ENCODE results near the gene VKORC1.

DNA sequence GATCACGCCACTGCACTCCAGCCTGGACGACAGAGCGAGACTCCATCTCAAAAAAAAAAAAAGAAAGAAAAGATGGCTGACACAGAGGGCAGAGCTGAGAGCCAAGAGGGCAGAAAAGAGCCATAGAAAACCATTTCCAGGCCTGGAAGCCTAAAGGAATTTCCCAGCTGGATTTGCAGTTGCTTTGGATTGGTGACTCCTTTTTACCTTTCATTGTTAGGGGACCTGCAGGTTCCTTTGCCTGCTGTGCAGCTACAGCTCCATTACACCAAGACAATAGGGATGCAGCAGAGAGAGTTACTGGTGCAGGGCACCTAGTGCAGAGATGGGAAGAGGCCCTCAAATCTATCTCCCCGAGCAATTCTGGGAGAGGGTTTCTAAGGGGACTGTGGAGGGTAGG, 39.0 kb downstream of the VKORC1 start:
- TF ChIP-seq CTCF (IDR thresholded peaks at IDR 0.05) (no peak), EP300 (IDR thresholded peaks at IDR 0.05; ENCODE audit: borderline replicate concordance in 1 of 2, low read depth in 1 of 2, low read length in 1 of 2) (no peak), YY1 (IDR thresholded peaks at IDR 0.05; ENCODE audit: low read depth) (no peak), JUND (IDR thresholded peaks at IDR 0.05) (no peak), POLR2AphosphoS5 (IDR thresholded peaks at IDR 0.05; ENCODE audit: low read depth, low read length) (no peak; the same call in 1 of the 2 replicates), RCOR1 (IDR thresholded peaks at IDR 0.05; ENCODE audit: low read length) (no peak), CHD2 (IDR thresholded peaks at IDR 0.05; ENCODE audit: low read length, partially characterized antibody) (no peak), USF2 (IDR thresholded peaks at IDR 0.05; ENCODE audit: borderline replicate concordance, low read depth, low read length) (no peak), TCF12 (IDR thresholded peaks at IDR 0.05) (no peak), SMC3 (IDR thresholded peaks at IDR 0.05; ENCODE audit: low read depth, low read length) (no peak), REST (IDR thresholded peaks at IDR 0.05; ENCODE audit: low read depth, low read length) (no peak), TAF1 (IDR thresholded peaks at IDR 0.05; ENCODE audit: borderline replicate concordance, low read depth, low read length) (no peak)
- TF ChIP-seq, protein P1, sequence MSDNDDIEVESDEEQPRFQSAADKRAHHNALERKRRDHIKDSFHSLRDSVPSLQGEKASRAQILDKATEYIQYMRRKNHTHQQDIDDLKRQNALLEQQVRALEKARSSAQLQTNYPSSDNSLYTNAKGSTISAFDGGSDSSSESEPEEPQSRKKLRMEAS (IDR thresholded peaks at IDR 0.05; ENCODE audit: low read depth), result no peak

Measured in SK-N-SH (cell line).